ENCODE data around the gene RPRML.
"Not testable (repeated sequence)": the region's sequence is repeated elsewhere in the genome, so short reads cannot be mapped to it uniquely, and the experiment has no call there.

RPRML gene

GRCh38 chr17:46995841-46996571 is 17.0 kb upstream of the RPRML start:
- no peak for TF ChIP-seq CTCF (IDR thresholded peaks at IDR 0.05; ENCODE audit: borderline replicate concordance, insufficient read depth, low read depth, low read length)
- no peak overlapping the region for H3K4me3 ChIP-seq (ENCODE audit: low read depth, low read length)

- no peak overlapping the region for H3K4me3 ChIP-seq (ENCODE audit: low read depth, low read length)
- TF ChIP-seq CTCF (IDR thresholded peaks at IDR 0.05; ENCODE audit: borderline replicate concordance, insufficient read depth, low read depth, low read length): no peak
These were observed 15.9 kb upstream of the RPRML start for GRCh38 chr17:46994993-46995392.

GRCh38 chr17:46991617-46992016 is 12.6 kb upstream of the RPRML start:
- no peak overlapping the region for H3K4me3 ChIP-seq (ENCODE audit: low read depth, low read length)
- no peak for TF ChIP-seq CTCF (IDR thresholded peaks at IDR 0.05; ENCODE audit: borderline replicate concordance, insufficient read depth, low read depth, low read length)

- TF ChIP-seq CTCF (IDR thresholded peaks at IDR 0.05; ENCODE audit: borderline replicate concordance, insufficient read depth, low read depth, low read length): no peak
- no peak overlapping the region for H3K4me3 ChIP-seq (ENCODE audit: low read depth, low read length)
These were observed 10.8 kb upstream of the RPRML start for GRCh38 chr17:46989637-46990431.

GRCh38 chr17:46987927-46988326 is 8.9 kb upstream of the RPRML start:
- not testable (repeated sequence) for H3K4me3 ChIP-seq (ENCODE audit: low read depth, low read length)

GRCh38 chr17:46986366-46986765 is 7.3 kb upstream of the RPRML start:
- no peak overlapping the region for H3K4me3 ChIP-seq (ENCODE audit: low read depth, low read length)
- no peak for TF ChIP-seq CTCF (IDR thresholded peaks at IDR 0.05; ENCODE audit: borderline replicate concordance, insufficient read depth, low read depth, low read length)

GRCh38 chr17:46984892-46985291 is 5.8 kb upstream of the RPRML start:
- no peak overlapping the region for H3K4me3 ChIP-seq (ENCODE audit: low read depth, low read length)
- TF ChIP-seq CTCF (IDR thresholded peaks at IDR 0.05; ENCODE audit: borderline replicate concordance, insufficient read depth, low read depth, low read length): no peak
